HepG2 (cell line): ENCODE results near the gene CDK17.
"Not testable (repeated sequence)": the region's sequence is repeated elsewhere in the genome, so short reads cannot be mapped to it uniquely, and the experiment has no call there.

Source experiments
- BCLAF1 ChIP-seq: fragments of 450-650 bp; IDR thresholded peaks from 2 replicates; pipeline ENCODE4 v1.6.1; 2017; ENCODE audit warnings: mild to moderate bottlenecking
- CREBL2 ChIP-seq: sonication (generic); formaldehyde crosslinking; IDR thresholded peaks from 2 replicates; pipeline ENCODE4 v1.8.1; 2023; ENCODE audit warnings: missing genetic modification reagents, mild to moderate bottlenecking, borderline replicate concordance
- EZH2 ChIP-seq: conservative IDR thresholded peaks from 2 replicates; pipeline ENCODE4 v1.6.1; 2012; ENCODE audit warnings: mild to moderate bottlenecking, low read depth, low read length, moderate library complexity
- FOXK1 ChIP-seq: sonication (generic); formaldehyde crosslinking; IDR thresholded peaks from 2 replicates; pipeline ENCODE4 v1.4.0; 2020; ENCODE audit warnings: low read depth, missing genetic modification reagents, borderline replicate concordance
- MLLT10 ChIP-seq: sonication (generic); formaldehyde crosslinking; IDR thresholded peaks from 2 replicates; pipeline ENCODE4 v1.4.0; 2020; ENCODE audit warnings: missing genetic modification reagents
- POLR2A ChIP-seq, 2 experiments: IDR thresholded peaks; 2 replicates each; pipeline ENCODE4 v1.6.1; 2011; ENCODE audit warnings: low read depth in 2 of 2, low read length in 2 of 2, mild to moderate bottlenecking in 1 of 2, moderate library complexity in 1 of 2; ENCODE audit not compliant: insufficient read depth in 1 of 2
- SRF ChIP-seq: IDR thresholded peaks from 2 replicates; pipeline ENCODE4 v1.6.1; 2011; ENCODE audit warnings: mild to moderate bottlenecking, low read depth, low read length, moderate library complexity
- SRSF9 ChIP-seq: fragments of 200-400 bp; formaldehyde crosslinking; IDR thresholded peaks from 2 replicates; pipeline ENCODE4 v1.6.1; 2018; ENCODE audit warnings: borderline replicate concordance, mild to moderate bottlenecking, low read depth, low read length; ENCODE audit not compliant: insufficient read depth, poor library complexity, severe bottlenecking
- SSRP1 ChIP-seq: IDR thresholded peaks from 2 replicates; pipeline ENCODE4 v1.6.1; 2016; ENCODE audit warnings: control low read depth
- ZNF207 ChIP-seq: fragments of 450-650 bp; IDR thresholded peaks from 2 replicates; pipeline ENCODE4 v1.6.1; 2016; ENCODE audit warnings: antibody characterized with exemption, borderline replicate concordance
- ZNF260 ChIP-seq: sonication (generic); formaldehyde crosslinking; IDR thresholded peaks from 2 replicates; pipeline ENCODE4 v1.4.0; 2020; ENCODE audit warnings: missing genetic modification reagents, low read depth, mild to moderate bottlenecking, borderline replicate concordance
- ZNF292 ChIP-seq: sonication (generic); formaldehyde crosslinking; IDR thresholded peaks from 2 replicates; pipeline ENCODE4 v1.8.1; 2022; ENCODE audit warnings: mild to moderate bottlenecking, low read depth, missing genetic modification reagents, borderline replicate concordance
- ZNF530 ChIP-seq: sonication (generic); formaldehyde crosslinking; IDR thresholded peaks from 2 replicates; pipeline ENCODE4 v1.5.0; 2020; ENCODE audit warnings: low read depth, mild to moderate bottlenecking, missing genetic modification reagents
- TF ChIP-seq, protein P1 (sequence below): sonication (generic); formaldehyde crosslinking; IDR thresholded peaks from 2 replicates; pipeline ENCODE4 v1.4.0; 2020; ENCODE audit warnings: missing genetic modification reagents

DNA sequence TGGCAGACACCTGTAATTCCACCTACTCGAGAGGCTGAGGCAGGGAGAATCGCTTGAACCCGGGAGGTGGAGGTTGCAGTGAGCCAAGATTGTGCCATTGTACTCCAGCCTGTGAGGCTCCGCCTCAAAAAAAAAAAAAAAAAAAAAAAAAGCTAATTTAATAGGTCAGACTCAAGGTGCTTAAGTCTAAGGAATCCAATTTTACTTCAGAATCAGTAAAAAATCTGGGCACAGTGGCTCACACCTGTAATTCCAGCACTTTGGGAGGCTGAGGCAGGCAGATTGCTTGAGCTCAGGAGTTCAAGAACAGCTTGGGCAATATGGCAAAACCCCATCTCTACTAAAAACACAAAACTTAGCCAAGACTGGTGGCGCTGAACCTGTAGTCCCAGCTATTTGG is 7.0 kb downstream of the CDK17 start:
- TF ChIP-seq ZNF260 (CRISPR knock-in tag); MLLT10; BCLAF1; CREBL2 (CRISPR knock-in tag); FOXK1; SRSF9; POLR2A (IDR thresholded peaks at IDR 0.05; ENCODE audit: insufficient read depth in 1 of 2, low read depth in 2 of 2, low read length in 2 of 2); EZH2; SRF; ZNF292 (CRISPR knock-in tag); ZNF207; ZNF530; SSRP1 (CRISPR knock-in tag): not testable (repeated sequence)
- TF ChIP-seq, protein P1, sequence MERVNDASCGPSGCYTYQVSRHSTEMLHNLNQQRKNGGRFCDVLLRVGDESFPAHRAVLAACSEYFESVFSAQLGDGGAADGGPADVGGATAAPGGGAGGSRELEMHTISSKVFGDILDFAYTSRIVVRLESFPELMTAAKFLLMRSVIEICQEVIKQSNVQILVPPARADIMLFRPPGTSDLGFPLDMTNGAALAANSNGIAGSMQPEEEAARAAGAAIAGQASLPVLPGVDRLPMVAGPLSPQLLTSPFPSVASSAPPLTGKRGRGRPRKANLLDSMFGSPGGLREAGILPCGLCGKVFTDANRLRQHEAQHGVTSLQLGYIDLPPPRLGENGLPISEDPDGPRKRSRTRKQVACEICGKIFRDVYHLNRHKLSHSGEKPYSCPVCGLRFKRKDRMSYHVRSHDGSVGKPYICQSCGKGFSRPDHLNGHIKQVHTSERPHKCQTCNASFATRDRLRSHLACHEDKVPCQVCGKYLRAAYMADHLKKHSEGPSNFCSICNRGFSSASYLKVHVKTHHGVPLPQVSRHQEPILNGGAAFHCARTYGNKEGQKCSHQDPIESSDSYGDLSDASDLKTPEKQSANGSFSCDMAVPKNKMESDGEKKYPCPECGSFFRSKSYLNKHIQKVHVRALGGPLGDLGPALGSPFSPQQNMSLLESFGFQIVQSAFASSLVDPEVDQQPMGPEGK (CRISPR knock-in tag) = not testable (repeated sequence)
